ENCODE measurements around the gene CRACDL.

The CRACDL gene

GRCh38 chr2:98926601-98927000, 9.4 kb downstream of the CRACDL start:
- DNase-seq = no peak

GRCh38 chr2:98924910-98925309, 11.1 kb downstream of the CRACDL start:
- DNase-seq = no peak

GRCh38 chr2:98924038-98924830, 11.8 kb downstream of the CRACDL start:
- no peak for DNase-seq

GRCh38 chr2:98923244-98923940, 12.6 kb downstream of the CRACDL start:
- DNase-seq = no peak

GRCh38 chr2:98921062-98921461, 15.0 kb downstream of the CRACDL start:
- DNase-seq = no peak

- DNase-seq = no peak
Observed at GRCh38 chr2:98917031-98917471, 19.0 kb downstream of the CRACDL start.

- DNase-seq = no peak
Observed at GRCh38 chr2:98915751-98916358, 20.2 kb downstream of the CRACDL start.

- DNase-seq = no peak
Observed at GRCh38 chr2:98914713-98915580, 21.1 kb downstream of the CRACDL start.

- no peak for DNase-seq
Observed at GRCh38 chr2:98913916-98914712, 21.9 kb downstream of the CRACDL start.

GRCh38 chr2:98912957-98913915, 22.8 kb downstream of the CRACDL start:
- DNase-seq = no peak

- peak; percentile 21 for DNase-seq
Observed at GRCh38 chr2:98912221-98912851, 23.7 kb downstream of the CRACDL start.

GRCh38 chr2:98911376-98912154, 24.5 kb downstream of the CRACDL start:
- DNase-seq = no peak

- DNase-seq = no peak
Observed at GRCh38 chr2:98911126-98911375, 25.0 kb downstream of the CRACDL start.

- no peak for DNase-seq
Observed at GRCh38 chr2:98910349-98911125, 25.5 kb downstream of the CRACDL start.

GRCh38 chr2:98909317-98910211, 26.5 kb downstream of the CRACDL start:
- DNase-seq = no peak

GRCh38 chr2:98908931-98909316, 27.1 kb downstream of the CRACDL start:
- DNase-seq = no peak

GRCh38 chr2:98907966-98908905, 27.8 kb downstream of the CRACDL start:
- DNase-seq = no peak
